Measurements from ENCODE around the gene DHCR24.

Gene DHCR24

DNA sequence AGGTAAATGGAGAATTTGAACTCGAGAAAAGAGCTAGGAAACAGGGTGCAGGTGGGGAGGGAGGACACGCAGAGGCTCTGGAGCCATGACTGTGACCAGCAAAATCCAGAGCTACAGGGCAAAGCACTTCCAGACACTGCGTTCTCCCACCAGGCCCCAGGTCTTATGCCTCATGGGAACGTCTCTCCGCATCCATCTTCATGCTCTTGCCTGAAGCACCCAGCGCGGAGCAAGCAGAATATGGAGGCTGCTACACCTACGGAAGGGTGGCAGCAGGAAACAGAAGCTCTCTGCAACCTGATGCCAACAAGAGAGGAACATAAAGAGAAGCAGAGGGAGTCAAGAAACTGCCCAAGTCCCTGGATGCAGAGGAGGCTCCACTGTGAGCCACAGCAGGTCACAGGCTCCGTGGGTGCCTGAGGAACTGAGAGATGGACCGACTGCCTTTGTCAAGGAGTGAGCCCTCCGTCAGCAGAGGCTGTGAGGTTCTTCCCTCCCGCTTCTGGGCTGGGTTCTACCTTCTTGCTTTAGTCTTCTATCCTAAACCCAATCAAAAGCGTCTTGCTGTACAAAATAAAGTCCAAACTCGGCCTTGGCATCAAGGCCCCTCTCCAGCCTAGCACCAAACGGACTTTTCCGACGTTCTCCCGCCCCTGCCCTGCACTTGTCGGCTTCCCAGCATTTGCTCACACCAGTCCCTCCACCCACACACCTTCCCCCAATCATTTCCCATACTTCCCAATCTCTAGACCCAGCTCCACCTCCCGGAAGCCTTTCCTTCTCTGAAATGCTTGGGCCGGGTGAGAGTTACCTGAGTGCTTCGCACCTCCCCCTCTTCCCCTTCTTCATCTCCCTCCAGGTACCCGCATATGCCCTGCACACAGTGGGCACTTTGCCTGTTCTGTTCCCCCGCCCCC lies 930 bp downstream of the DHCR24 start:
- no peaks in the 10 kb centered on the region for H3K27me3 ChIP-seq (ENCODE audit: control insufficient read depth in 3 of 3, insufficient read depth in 3 of 3, low read depth in 1 of 3, low read length in 3 of 3)
- peak overlapping the region; percentile 96 for H3K18ac ChIP-seq (ENCODE audit: low read length)
- H3K9ac ChIP-seq (ENCODE audit: low read depth, low read length, poor library complexity) = peak overlapping the region; percentile 73
- no CpG with 5 or more reads among the region's 24 CpGs for WGBS, 2 donors (ENCODE audit: extremely low coverage in 2 of 2, insufficient read length in 2 of 2, insufficient replicate concordance in 1 of 2)
- peak overlapping the region; percentile 85 for H2BK5ac ChIP-seq (ENCODE audit: low read length)
- H3K79me1 ChIP-seq (ENCODE audit: low read depth, low read length) = peaks cover 11% of the 10 kb centered on the region
- no peak overlapping the region for H3K14ac ChIP-seq (ENCODE audit: low read length)
- H3K4me2 ChIP-seq (ENCODE audit: insufficient read depth, low read length, poor library complexity, severe bottlenecking) = peak overlapping the region; percentile 78
- peaks cover 30 to 32% of the 10 kb centered on the region in 2 donors for H3K4me1 ChIP-seq (ENCODE audit: control insufficient read depth in 2 of 2, insufficient read depth in 1 of 2, low read depth in 1 of 2, low read length in 2 of 2)
- peak overlapping the region; percentile 89 for H2AFZ ChIP-seq (ENCODE audit: low read length)
- no peak overlapping the region for H4K91ac ChIP-seq (ENCODE audit: low read depth, low read length, poor library complexity)
- no peak overlapping the region for H4K8ac ChIP-seq (ENCODE audit: low read depth, low read length)
- no peak for DNase-seq (ENCODE audit: low spot score)
- peaks cover 0 to 19% of the 10 kb centered on the region in 2 donors for H3K9me3 ChIP-seq (replicated peaks in 1 of 2; ENCODE audit: control insufficient read depth in 2 of 2, insufficient read depth in 1 of 2, low read depth in 1 of 2, low read length in 2 of 2)
- no peak overlapping the region for H2BK120ac ChIP-seq (ENCODE audit: low read depth, low read length)
- peak overlapping the region; percentile 88 to 96 for H3K4me3 ChIP-seq (ENCODE audit: low read length in 2 of 2)
- peaks cover 20 to 52% of the 10 kb centered on the region in 2 donors for H3K36me3 ChIP-seq (replicated peaks in 1 of 2; ENCODE audit: control insufficient read depth in 2 of 2, insufficient read depth in 2 of 2, low read length in 2 of 2)
- H2BK15ac ChIP-seq (ENCODE audit: low read length) = peak overlapping the region; percentile 84
- H3K23ac ChIP-seq (ENCODE audit: low read depth, low read length, poor library complexity) = peak overlapping the region; percentile 99
- H2AK5ac ChIP-seq (ENCODE audit: low read depth, low read length) = peak overlapping the region; percentile 80
- H2BK12ac ChIP-seq (ENCODE audit: low read length) = no peak overlapping the region
- H3K4ac ChIP-seq (ENCODE audit: low read length) = no peak overlapping the region
- H3K27ac ChIP-seq (replicated peaks; ENCODE audit: low read length) = no peak overlapping the region

- Histone ChIP-seq H3K4me3 (ENCODE audit: low read length in 2 of 2) (peak overlapping the region; percentile 88 to 96), H2BK12ac (ENCODE audit: low read length) (no peak overlapping the region), H3K4me1 (ENCODE audit: control insufficient read depth in 2 of 2, insufficient read depth in 1 of 2, low read depth in 1 of 2, low read length in 2 of 2) (peaks cover 30 to 32% of the 10 kb centered on the region in 2 donors), H4K91ac (ENCODE audit: low read depth, low read length, poor library complexity) (no peak overlapping the region), H3K79me1 (ENCODE audit: low read depth, low read length) (peaks cover 11% of the 10 kb centered on the region), H4K8ac (ENCODE audit: low read depth, low read length) (no peak overlapping the region), H2BK5ac (ENCODE audit: low read length) (no peak overlapping the region), H3K4ac (ENCODE audit: low read length) (no peak overlapping the region), H2BK15ac (ENCODE audit: low read length) (no peak overlapping the region), H3K36me3 (replicated peaks in 1 of 2; ENCODE audit: control insufficient read depth in 2 of 2, insufficient read depth in 2 of 2, low read length in 2 of 2) (peaks cover 20 to 60% of the 10 kb centered on the region in 2 donors), H3K23ac (ENCODE audit: low read depth, low read length, poor library complexity) (no peak overlapping the region), H3K27me3 (ENCODE audit: control insufficient read depth in 3 of 3, insufficient read depth in 3 of 3, low read depth in 1 of 3, low read length in 3 of 3) (no peaks in the 10 kb centered on the region), H3K4me2 (ENCODE audit: insufficient read depth, low read length, poor library complexity, severe bottlenecking) (peak overlapping the region; percentile 78), H3K9me3 (replicated peaks in 1 of 2; ENCODE audit: control insufficient read depth in 2 of 2, insufficient read depth in 1 of 2, low read depth in 1 of 2, low read length in 2 of 2) (peaks cover 0 to 25% of the 10 kb centered on the region in 2 donors), H3K27ac (replicated peaks; ENCODE audit: low read length) (no peak overlapping the region), H3K9ac (ENCODE audit: low read depth, low read length, poor library complexity) (no peak overlapping the region), H3K14ac (ENCODE audit: low read length) (no peak overlapping the region), H2AFZ (ENCODE audit: low read length) (no peak overlapping the region), H3K18ac (ENCODE audit: low read length) (no peak overlapping the region), H2AK5ac (ENCODE audit: low read depth, low read length) (no peak overlapping the region), H2BK120ac (ENCODE audit: low read depth, low read length) (no peak overlapping the region)
- WGBS, 2 donors (ENCODE audit: extremely low coverage in 2 of 2, insufficient read length in 2 of 2, insufficient replicate concordance in 1 of 2) = no CpG with 5 or more reads among the region's 4 CpGs
- no peak for DNase-seq (ENCODE audit: low spot score)
Measured at GRCh38 chr1:54885237-54885679, 1.7 kb downstream of the DHCR24 start.

GRCh38 chr1:54884768-54885167 lies 2.2 kb downstream of the DHCR24 start:
- H3K36me3 ChIP-seq (replicated peaks in 1 of 2; ENCODE audit: control insufficient read depth in 2 of 2, insufficient read depth in 2 of 2, low read length in 2 of 2) = peaks cover 20 to 65% of the 10 kb centered on the region in 2 donors
- H3K4me1 ChIP-seq (ENCODE audit: control insufficient read depth in 2 of 2, insufficient read depth in 1 of 2, low read depth in 1 of 2, low read length in 2 of 2) = peaks cover 30 to 32% of the 10 kb centered on the region in 2 donors
- no peak overlapping the region for H2BK15ac ChIP-seq (ENCODE audit: low read length)
- DNase-seq (ENCODE audit: low spot score) = no peak
- peaks cover 11% of the 10 kb centered on the region for H3K79me1 ChIP-seq (ENCODE audit: low read depth, low read length)
- no peak overlapping the region for H3K9ac ChIP-seq (ENCODE audit: low read depth, low read length, poor library complexity)
- H2BK12ac ChIP-seq (ENCODE audit: low read length) = no peak overlapping the region
- no peak overlapping the region for H4K91ac ChIP-seq (ENCODE audit: low read depth, low read length, poor library complexity)
- H3K27ac ChIP-seq (replicated peaks; ENCODE audit: low read length) = no peak overlapping the region
- no peak overlapping the region for H2BK120ac ChIP-seq (ENCODE audit: low read depth, low read length)
- no peak overlapping the region for H3K23ac ChIP-seq (ENCODE audit: low read depth, low read length, poor library complexity)
- no peak overlapping the region for H2BK5ac ChIP-seq (ENCODE audit: low read length)
- H3K14ac ChIP-seq (ENCODE audit: low read length) = no peak overlapping the region
- no peak overlapping the region for H2AK5ac ChIP-seq (ENCODE audit: low read depth, low read length)
- peak overlapping the region in 1 of 2 donors; percentile 96 for H3K4me3 ChIP-seq (ENCODE audit: low read length in 2 of 2)
- H4K8ac ChIP-seq (ENCODE audit: low read depth, low read length) = no peak overlapping the region
- H2AFZ ChIP-seq (ENCODE audit: low read length) = no peak overlapping the region
- no peak overlapping the region for H3K18ac ChIP-seq (ENCODE audit: low read length)
- H3K4me2 ChIP-seq (ENCODE audit: insufficient read depth, low read length, poor library complexity, severe bottlenecking) = peak overlapping the region; percentile 29
- WGBS, 2 donors (ENCODE audit: extremely low coverage in 2 of 2, insufficient read length in 2 of 2, insufficient replicate concordance in 1 of 2) = no CpG with 5 or more reads among the region's 3 CpGs
- no peak overlapping the region for H3K4ac ChIP-seq (ENCODE audit: low read length)
- H3K9me3 ChIP-seq (replicated peaks in 1 of 2; ENCODE audit: control insufficient read depth in 2 of 2, insufficient read depth in 1 of 2, low read depth in 1 of 2, low read length in 2 of 2) = peaks cover 0 to 29% of the 10 kb centered on the region in 2 donors
- H3K27me3 ChIP-seq (ENCODE audit: control insufficient read depth in 3 of 3, insufficient read depth in 3 of 3, low read depth in 1 of 3, low read length in 3 of 3) = no peaks in the 10 kb centered on the region

GRCh38 chr1:54884135-54884586 lies 2.8 kb downstream of the DHCR24 start:
- no CpG with 5 or more reads among the region's 3 CpGs for WGBS, 2 donors (ENCODE audit: extremely low coverage in 2 of 2, insufficient read length in 2 of 2, insufficient replicate concordance in 1 of 2)
- Histone ChIP-seq H3K23ac (ENCODE audit: low read depth, low read length, poor library complexity) (no peak overlapping the region), H3K18ac (ENCODE audit: low read length) (no peak overlapping the region), H2BK5ac (ENCODE audit: low read length) (no peak overlapping the region), H2BK120ac (ENCODE audit: low read depth, low read length) (no peak overlapping the region), H3K4me2 (ENCODE audit: insufficient read depth, low read length, poor library complexity, severe bottlenecking) (no peak overlapping the region), H3K79me1 (ENCODE audit: low read depth, low read length) (peaks cover 11% of the 10 kb centered on the region), H3K4me3 (ENCODE audit: low read length in 2 of 2) (peak overlapping the region in 1 of 2 donors; percentile 96), H2AK5ac (ENCODE audit: low read depth, low read length) (no peak overlapping the region), H3K4ac (ENCODE audit: low read length) (no peak overlapping the region), H4K8ac (ENCODE audit: low read depth, low read length) (no peak overlapping the region), H3K9me3 (replicated peaks in 1 of 2; ENCODE audit: control insufficient read depth in 2 of 2, insufficient read depth in 1 of 2, low read depth in 1 of 2, low read length in 2 of 2) (peaks cover 0 to 34% of the 10 kb centered on the region in 2 donors), H3K14ac (ENCODE audit: low read length) (no peak overlapping the region), H3K9ac (ENCODE audit: low read depth, low read length, poor library complexity) (no peak overlapping the region), H2AFZ (ENCODE audit: low read length) (no peak overlapping the region), H3K27me3 (ENCODE audit: control insufficient read depth in 3 of 3, insufficient read depth in 3 of 3, low read depth in 1 of 3, low read length in 3 of 3) (no peaks in the 10 kb centered on the region), H3K4me1 (ENCODE audit: control insufficient read depth in 2 of 2, insufficient read depth in 1 of 2, low read depth in 1 of 2, low read length in 2 of 2) (peaks cover 30 to 32% of the 10 kb centered on the region in 2 donors), H3K27ac (replicated peaks; ENCODE audit: low read length) (no peak overlapping the region), H3K36me3 (replicated peaks in 1 of 2; ENCODE audit: control insufficient read depth in 2 of 2, insufficient read depth in 2 of 2, low read length in 2 of 2) (peaks cover 20 to 71% of the 10 kb centered on the region in 2 donors), H2BK15ac (ENCODE audit: low read length) (no peak overlapping the region), H2BK12ac (ENCODE audit: low read length) (no peak overlapping the region), H4K91ac (ENCODE audit: low read depth, low read length, poor library complexity) (no peak overlapping the region)
- no peak for DNase-seq (ENCODE audit: low spot score)

Data from neuronal stem cell (in vitro differentiated cells).